Measurements from ENCODE around the gene TTC7B. TPM values are rescaled to one million over a fixed set of nuclear protein-coding genes. Genes with fewer than 3 reads are reported as not detected.

Gene TTC7B
- total and polyA plus RNA-seq, 2 of the 13 experiments (the other 11 are each of a cell fraction or from before 2014, with no cell fraction given) = 1.3 to 3.2 TPM

GRCh38 chr14:90693413-90693812 is 122.8 kb downstream of the TTC7B start:
- intact Hi-C loops (cut with micrococcal nuclease; ENCODE audit: unreplicated experiment) (no loop called here), in situ Hi-C loops (cut with HindIII; ENCODE audit: extremely low pct_ligation_motif_present, low pct_unique_long_range_greater_than_20kb) (loop anchor here (10.0 kb wide), 1 partner anchor 289 kb away; no protein-coding TSS in a partner anchor)
- FAIRE-seq (no peak), ATAC-seq (no peak), DNase-seq (ENCODE audit: low spot score) (no peak)
- Histone ChIP-seq H3K79me2 (ENCODE audit: insufficient read depth, low read length) (no peaks in the 10 kb centered on the region), H4K20me1 (ENCODE audit: insufficient read depth, low read length) (no peaks in the 10 kb centered on the region), H3K4me2 (ENCODE audit: low read depth, low read length) (no peak overlapping the region), H3K9me3 (ENCODE audit: low read length) (no peaks in the 10 kb centered on the region), H3K4me1 (ENCODE audit: insufficient read depth, low read length) (no peaks in the 10 kb centered on the region), H2AFZ (ENCODE audit: low read length) (no peak overlapping the region), H3K27me3 (ENCODE audit: control insufficient read depth in 1 of 2, insufficient read depth in 2 of 2, low read length in 2 of 2) (no peaks in the 10 kb centered on the region), H3K27ac (ENCODE audit: extremely low read length, insufficient read depth, low read length) (no peak overlapping the region), H3K9ac (ENCODE audit: insufficient read depth, low read depth, low read length) (no peak overlapping the region), H3K4me3 (replicated peaks in 1 of 3; ENCODE audit: insufficient read depth in 1 of 3, low read depth in 2 of 3, low read length in 3 of 3) (no peak overlapping the region), H3K36me3 (replicated peaks in 1 of 2; ENCODE audit: control insufficient read depth in 1 of 2, insufficient read depth in 2 of 2, low read length in 2 of 2) (no peaks in the 10 kb centered on the region)
- TF ChIP-seq ZZZ3 (CRISPR knock-in tag; IDR thresholded peaks at IDR 0.05; ENCODE audit: borderline replicate concordance) (no peak), PBX3 (CRISPR knock-in tag; IDR thresholded peaks at IDR 0.05; ENCODE audit: borderline replicate concordance) (no peak), TAF15 (IDR thresholded peaks at IDR 0.05; ENCODE audit: low read depth, low read length, poor library complexity, severe bottlenecking) (no peak), TARDBP (CRISPR knock-in tag; IDR thresholded peaks at IDR 0.05) (no peak), RFX3 (CRISPR knock-in tag; IDR thresholded peaks at IDR 0.05) (no peak), PLSCR1 (CRISPR knock-in tag; IDR thresholded peaks at IDR 0.05; ENCODE audit: borderline replicate concordance) (no peak), REST (IDR thresholded peaks at IDR 0.05; ENCODE audit: borderline replicate concordance in 1 of 2, low read depth in 1 of 2, low read length in 2 of 2) (no peak)
- TF ChIP-seq, protein P1, sequence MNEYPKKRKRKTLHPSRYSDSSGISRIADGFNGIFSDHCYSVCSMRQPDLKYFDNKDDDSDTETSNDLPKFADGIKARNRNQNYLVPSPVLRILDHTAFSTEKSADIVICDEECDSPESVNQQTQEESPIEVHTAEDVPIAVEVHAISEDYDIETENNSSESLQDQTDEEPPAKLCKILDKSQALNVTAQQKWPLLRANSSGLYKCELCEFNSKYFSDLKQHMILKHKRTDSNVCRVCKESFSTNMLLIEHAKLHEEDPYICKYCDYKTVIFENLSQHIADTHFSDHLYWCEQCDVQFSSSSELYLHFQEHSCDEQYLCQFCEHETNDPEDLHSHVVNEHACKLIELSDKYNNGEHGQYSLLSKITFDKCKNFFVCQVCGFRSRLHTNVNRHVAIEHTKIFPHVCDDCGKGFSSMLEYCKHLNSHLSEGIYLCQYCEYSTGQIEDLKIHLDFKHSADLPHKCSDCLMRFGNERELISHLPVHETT (CRISPR knock-in tag; conservative IDR thresholded peaks at IDR 0.05) = no peak
- BruUV-seq (replicated peaks) = no TSS peak
- 56% methylated on average over 3 of the region's 3 CpGs for WGBS (ENCODE audit: low lambda C conversion rate)
- POLR2A ChIA-PET = no interaction called here
- CTCF ChIA-PET (ENCODE audit: low intra/inter-chr PET ratio, low total read pairs) = no interaction called here
